Trophoblast cell (in vitro differentiated cells and primary cell): ENCODE results near the gene ATP2C2.

Source experiments
- DNase-seq, 2 donors: peaks; one replicate each; pipeline ENCODE4 v3.0.0-alpha.2; 2016
- H2AFZ ChIP-seq: 2 replicates; pipeline ENCODE4 v1.6.1; 2013; ENCODE audit warnings: low read length, moderate library complexity, mild to moderate bottlenecking; ENCODE audit not compliant: insufficient read depth, poor library complexity
- H2AK5ac ChIP-seq: 2 replicates; pipeline ENCODE4 v1.6.1; 2013; ENCODE audit warnings: mild to moderate bottlenecking, low read length
- H2BK120ac ChIP-seq: 2 replicates; pipeline ENCODE4 v1.6.1; 2013; ENCODE audit warnings: low read length, mild to moderate bottlenecking, moderate library complexity; ENCODE audit not compliant: insufficient read depth, poor library complexity
- H2BK12ac ChIP-seq: 2 replicates; pipeline ENCODE4 v1.6.1; 2013; ENCODE audit warnings: mild to moderate bottlenecking, low read length, moderate library complexity
- H2BK5ac ChIP-seq: 2 replicates; pipeline ENCODE4 v1.6.1; 2013; ENCODE audit warnings: low read length, low read depth, moderate library complexity, mild to moderate bottlenecking; ENCODE audit not compliant: poor library complexity
- H3K14ac ChIP-seq: 2 replicates; pipeline ENCODE4 v1.6.1; 2013; ENCODE audit warnings: mild to moderate bottlenecking, low read length
- H3K18ac ChIP-seq: 2 replicates; pipeline ENCODE4 v1.6.1; 2013; ENCODE audit warnings: mild to moderate bottlenecking, low read length
- H3K23ac ChIP-seq: 2 replicates; pipeline ENCODE4 v1.6.1; 2013; ENCODE audit warnings: low read length
- H3K27ac ChIP-seq: 2 replicates; pipeline ENCODE4 v1.5.1; 2013; ENCODE audit warnings: low read depth, mild to moderate bottlenecking, inconsistent platforms, low read length, moderate library complexity
- H3K27me3 ChIP-seq: 2 replicates; pipeline ENCODE4 v1.6.1; 2013; ENCODE audit warnings: inconsistent platforms, mild to moderate bottlenecking, low read length, moderate library complexity; ENCODE audit not compliant: insufficient read depth
- H3K36me3 ChIP-seq, 2 experiments: 1 replicate in 1 of 2; 2 replicates in 1 of 2; pipeline ENCODE4 v1.6.1; 2013; ENCODE audit warnings: low read length in 2 of 2, mild to moderate bottlenecking in 2 of 2, moderate library complexity in 1 of 2; ENCODE audit not compliant: insufficient read depth in 2 of 2, control insufficient read depth in 1 of 2
- H3K4ac ChIP-seq: 2 replicates; pipeline ENCODE4 v1.6.1; 2013; ENCODE audit warnings: low read depth, mild to moderate bottlenecking, low read length, moderate library complexity
- H3K4me1 ChIP-seq, 2 experiments: 1 replicate in 1 of 2; 2 replicates in 1 of 2; pipeline ENCODE4 v1.6.1; 2013; ENCODE audit warnings: low read length in 2 of 2, mild to moderate bottlenecking in 2 of 2, moderate library complexity in 1 of 2; ENCODE audit not compliant: insufficient read depth in 2 of 2, control insufficient read depth in 1 of 2
- H3K4me2 ChIP-seq: 2 replicates; pipeline ENCODE4 v1.6.1; 2013; ENCODE audit warnings: inconsistent platforms, mild to moderate bottlenecking, low read length, moderate library complexity
- H3K4me3 ChIP-seq: 2 replicates; pipeline ENCODE4 v1.5.1; 2013; ENCODE audit warnings: mild to moderate bottlenecking, low read depth, low read length, inconsistent platforms
- H3K79me1 ChIP-seq: one replicate; pipeline ENCODE4 v1.6.1; 2013; ENCODE audit warnings: low read length
- H3K79me2 ChIP-seq: 2 replicates; pipeline ENCODE4 v1.6.1; 2013; ENCODE audit warnings: low read length, mild to moderate bottlenecking; ENCODE audit not compliant: control insufficient read depth, insufficient read depth, poor library complexity
- H3K9ac ChIP-seq: 2 replicates; pipeline ENCODE4 v1.6.1; 2013; ENCODE audit warnings: mild to moderate bottlenecking, low read length
- H3K9me3 ChIP-seq: 2 replicates; pipeline ENCODE4 v1.6.1; 2013; ENCODE audit warnings: low read depth, mild to moderate bottlenecking, control low read depth, inconsistent platforms, low read length; ENCODE audit not compliant: insufficient read depth
- H4K12ac ChIP-seq: 2 replicates; pipeline ENCODE4 v1.6.1; 2013; ENCODE audit warnings: low read depth, mild to moderate bottlenecking, low read length, moderate library complexity
- H4K8ac ChIP-seq: 2 replicates; pipeline ENCODE4 v1.6.1; 2013; ENCODE audit warnings: low read depth, mild to moderate bottlenecking, low read length, moderate library complexity
- H4K91ac ChIP-seq: one replicate; pipeline ENCODE4 v1.6.1; 2013; ENCODE audit warnings: low read depth, mild to moderate bottlenecking, low read length, moderate library complexity
- WGBS: extraction: QIAGEN DNeasy Blood & Tissue Kit; methylation state at CpG from one replicate; pipeline ENCODE4 v1.1.7; 2013; ENCODE audit warnings: missing lambda C conversion rate; ENCODE audit not compliant: insufficient read length, insufficient coverage; ENCODE audit errors: extremely low coverage; 5-methylcytosine and 5-hydroxymethylcytosine counted together

ATP2C2 gene

DNA sequence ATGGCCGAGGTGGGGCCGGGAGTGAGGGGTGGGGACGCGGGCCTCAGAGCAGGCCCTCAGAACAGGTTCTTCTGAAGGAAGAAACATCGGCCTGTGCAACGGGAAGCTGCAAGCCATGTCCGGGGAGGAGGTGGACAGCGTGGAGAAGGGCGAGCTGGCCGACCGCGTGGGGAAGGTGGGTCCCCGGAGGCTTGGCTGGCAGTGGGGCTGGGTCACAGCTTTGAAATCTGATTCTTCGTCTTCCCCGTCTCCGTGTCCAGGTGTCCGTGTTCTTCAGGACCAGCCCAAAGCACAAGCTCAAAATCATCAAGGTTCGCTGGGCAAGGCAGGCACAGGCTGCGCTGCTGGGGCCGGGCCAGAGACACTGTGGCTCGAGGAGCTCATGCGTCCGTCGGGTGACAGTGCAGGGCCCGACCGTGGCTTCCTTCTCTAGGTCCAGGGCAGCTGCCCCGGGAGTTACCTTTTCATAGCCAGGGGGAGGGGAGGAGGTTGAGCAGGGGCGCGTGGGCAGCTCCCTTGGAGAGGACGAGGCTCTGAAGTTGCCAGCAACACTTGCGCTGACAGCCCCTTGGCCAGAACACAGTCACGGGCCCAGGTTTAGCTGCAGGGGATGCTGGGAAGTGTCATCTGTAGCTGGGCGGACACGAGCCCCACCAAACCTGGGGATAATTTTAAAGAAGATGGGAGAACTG is 84.9 kb downstream of the ATP2C2 start:
- WGBS, result no CpG with 5 or more reads among the region's 34 CpGs
- H3K36me3 ChIP-seq, result peaks cover 3 to 5% of the 10 kb centered on the region in 2 experiments
- no peak overlapping the region for H3K4me2 ChIP-seq

DNA sequence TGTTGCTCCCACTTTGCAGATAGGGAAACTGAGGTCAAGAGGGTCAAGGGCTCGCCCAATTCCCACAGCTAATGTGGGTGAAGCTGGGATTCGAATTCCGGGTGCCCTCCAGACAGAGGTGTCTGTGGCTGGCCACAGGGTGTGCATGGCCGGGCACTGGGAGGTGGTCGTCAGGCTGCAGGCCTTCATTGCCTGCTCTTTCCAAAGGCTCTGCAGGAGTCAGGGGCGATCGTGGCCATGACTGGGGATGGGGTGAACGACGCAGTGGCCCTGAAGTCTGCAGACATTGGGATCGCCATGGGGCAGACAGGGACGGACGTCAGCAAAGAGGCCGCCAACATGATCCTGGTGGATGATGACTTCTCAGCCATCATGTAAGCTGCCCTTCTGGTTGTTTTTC is 86.3 kb downstream of the ATP2C2 start:
- no peak for DNase-seq
- H3K4ac ChIP-seq, result no peak overlapping the region

More for the DNA sequence above, 84.9 kb downstream of the ATP2C2 start:
- no peak for DNase-seq
- no peak overlapping the region for H4K12ac ChIP-seq
- H3K27ac ChIP-seq, result no peak overlapping the region
- no peak overlapping the region for H2AFZ ChIP-seq
- no peak overlapping the region for H3K23ac ChIP-seq
- no peak overlapping the region for H2BK5ac ChIP-seq
- no peaks in the 10 kb centered on the region for H3K79me1 ChIP-seq
- H3K9ac ChIP-seq, result no peak overlapping the region
- H4K8ac ChIP-seq, result no peak overlapping the region
- H3K4me3 ChIP-seq, result peak overlapping the region; percentile 46
- no peak overlapping the region for H2AK5ac ChIP-seq
- H4K91ac ChIP-seq, result no peak overlapping the region
- no peak overlapping the region for H2BK120ac ChIP-seq
- H3K14ac ChIP-seq, result no peak overlapping the region
- H3K4ac ChIP-seq, result no peak overlapping the region
- peaks cover 5% of the 10 kb centered on the region for H3K9me3 ChIP-seq
- no peak overlapping the region for H3K18ac ChIP-seq
- H3K4me1 ChIP-seq, result no peaks in the 10 kb centered on the region
- no peaks in the 10 kb centered on the region for H3K27me3 ChIP-seq
- no peak overlapping the region for H2BK12ac ChIP-seq
- no peaks in the 10 kb centered on the region for H3K79me2 ChIP-seq

GRCh38 chr16:84455031-84455430 is 86.7 kb downstream of the ATP2C2 start:
- Histone ChIP-seq H4K12ac (no peak overlapping the region), H3K23ac (no peak overlapping the region), H3K4ac (no peak overlapping the region), H3K4me2 (no peak overlapping the region), H4K91ac (no peak overlapping the region), H2AFZ (no peak overlapping the region), H4K8ac (no peak overlapping the region), H3K4me3 (no peak overlapping the region), H3K79me2 (no peaks in the 10 kb centered on the region), H2BK120ac (no peak overlapping the region), H2BK12ac (no peak overlapping the region), H3K4me1 (no peaks in the 10 kb centered on the region), H3K18ac (no peak overlapping the region), H3K9ac (no peak overlapping the region), H3K79me1 (no peaks in the 10 kb centered on the region), H3K14ac (no peak overlapping the region), H3K27ac (no peak overlapping the region), H3K9me3 (no peaks in the 10 kb centered on the region), H2AK5ac (no peak overlapping the region), H2BK5ac (no peak overlapping the region), H3K27me3 (no peaks in the 10 kb centered on the region), H3K36me3 (peaks cover 3 to 10% of the 10 kb centered on the region in 2 experiments)
- WGBS, result no CpG with 5 or more reads among the region's 9 CpGs
- no peak for DNase-seq

More for the DNA sequence above, 86.3 kb downstream of the ATP2C2 start:
- H4K8ac ChIP-seq, result no peak overlapping the region
- H2BK12ac ChIP-seq, result no peak overlapping the region
- no peak overlapping the region for H2AFZ ChIP-seq
- H3K9ac ChIP-seq, result no peak overlapping the region
- no peak overlapping the region for H2BK120ac ChIP-seq
- no peaks in the 10 kb centered on the region for H3K79me2 ChIP-seq
- H3K23ac ChIP-seq, result no peak overlapping the region
- no peak overlapping the region for H3K14ac ChIP-seq
- peaks cover under 1% of the 10 kb centered on the region for H3K9me3 ChIP-seq
- H2AK5ac ChIP-seq, result no peak overlapping the region
- H3K27me3 ChIP-seq, result no peaks in the 10 kb centered on the region
- H4K12ac ChIP-seq, result no peak overlapping the region
- WGBS, result no CpG with 5 or more reads among the region's 13 CpGs
- H3K79me1 ChIP-seq, result no peaks in the 10 kb centered on the region
- H3K4me2 ChIP-seq, result no peak overlapping the region
- H3K27ac ChIP-seq, result no peak overlapping the region
- no peak overlapping the region for H3K4me3 ChIP-seq
- H3K4me1 ChIP-seq, result no peaks in the 10 kb centered on the region
- H4K91ac ChIP-seq, result no peak overlapping the region
- no peak overlapping the region for H2BK5ac ChIP-seq
- peaks cover 3 to 6% of the 10 kb centered on the region in 2 experiments for H3K36me3 ChIP-seq
- no peak overlapping the region for H3K18ac ChIP-seq

- Histone ChIP-seq H3K4me1 (no peaks in the 10 kb centered on the region), H2BK12ac (no peak overlapping the region), H3K4me2 (no peak overlapping the region), H4K91ac (no peak overlapping the region), H3K9me3 (no peaks in the 10 kb centered on the region), H3K36me3 (peaks cover 24 to 35% of the 10 kb centered on the region in 2 experiments), H2AFZ (no peak overlapping the region), H4K12ac (no peak overlapping the region), H2BK120ac (no peak overlapping the region), H3K9ac (no peak overlapping the region), H3K18ac (no peak overlapping the region), H3K27me3 (no peaks in the 10 kb centered on the region), H2AK5ac (no peak overlapping the region), H3K27ac (no peak overlapping the region), H2BK5ac (no peak overlapping the region), H3K23ac (no peak overlapping the region), H4K8ac (no peak overlapping the region), H3K79me2 (no peaks in the 10 kb centered on the region), H3K4me3 (no peak overlapping the region), H3K14ac (no peak overlapping the region), H3K79me1 (no peaks in the 10 kb centered on the region), H3K4ac (no peak overlapping the region)
- WGBS, result no CpG with 5 or more reads among the region's 38 CpGs
- peak; percentile 50 to 78 for DNase-seq
Observed at GRCh38 chr16:84458606-84459532, 90.5 kb downstream of the ATP2C2 start.
